Myocyte (in vitro differentiated cells): Measurements from ENCODE around the gene NUBPL. TPM values are rescaled to one million over a fixed set of nuclear protein-coding genes. Genes with fewer than 3 reads are reported as not detected.
A peak's percentile ranks its signal among the peaks of the same experiment; 100 is the strongest.
"Not testable (repeated sequence)": the region's sequence is repeated elsewhere in the genome, so short reads cannot be mapped to it uniquely, and the experiment has no call there.

Experiments used
- DNase-seq: peaks from one replicate; pipeline ENCODE4 v3.0.0-alpha.2; 2012; ENCODE audit warnings: low read depth
- total RNA-seq: library from RNA; depleted of rRNA; stranded (reverse); fragments of >200 nt; gene quantifications from 2 replicates; pipeline ENCODE4 v1.2.3, GENCODE V29; 2014

NUBPL gene
- total RNA-seq, 1 donor from 2014 or later: 9.3 TPM

- no peak for DNase-seq
These were observed 241.6 kb downstream of the NUBPL start for GRCh38 chr14:31802838-31803237.

- DNase-seq: no peak
These were observed 245.0 kb downstream of the NUBPL start for GRCh38 chr14:31806249-31806648.

GRCh38 chr14:31811693-31812628 lies 250.8 kb downstream of the NUBPL start:
- not testable (repeated sequence) for DNase-seq

GRCh38 chr14:31813724-31814490 lies 252.7 kb downstream of the NUBPL start:
- DNase-seq: not testable (repeated sequence)

- DNase-seq: no peak
These were observed 258.1 kb downstream of the NUBPL start for GRCh38 chr14:31819281-31819680.

GRCh38 chr14:31825459-31825858 lies 264.3 kb downstream of the NUBPL start:
- no peak for DNase-seq

GRCh38 chr14:31827325-31827724 lies 266.1 kb downstream of the NUBPL start:
- no peak for DNase-seq

GRCh38 chr14:31828946-31829868 lies 268.0 kb downstream of the NUBPL start:
- DNase-seq: peak; percentile 16

GRCh38 chr14:31834616-31835015 lies 273.4 kb downstream of the NUBPL start:
- peak; percentile 13 for DNase-seq

GRCh38 chr14:31835049-31835448 lies 273.8 kb downstream of the NUBPL start:
- no peak for DNase-seq

GRCh38 chr14:31837031-31837430 lies 275.8 kb downstream of the NUBPL start:
- no peak for DNase-seq

- DNase-seq: peak; percentile 71
These were observed 281.7 kb downstream of the NUBPL start for GRCh38 chr14:31842899-31843298.

GRCh38 chr14:31843361-31844091 lies 282.3 kb downstream of the NUBPL start:
- peak; percentile 27 for DNase-seq

GRCh38 chr14:31854508-31855075 lies 293.4 kb downstream of the NUBPL start:
- no peak for DNase-seq

- no peak for DNase-seq
These were observed 294.1 kb downstream of the NUBPL start for GRCh38 chr14:31855262-31855661.

- DNase-seq: not testable (repeated sequence)
These were observed 294.8 kb downstream of the NUBPL start for GRCh38 chr14:31856003-31856402.

- no peak for DNase-seq
These were observed 297.7 kb downstream of the NUBPL start for GRCh38 chr14:31858868-31859267.

- DNase-seq: no peak
These were observed 304.0 kb downstream of the NUBPL start for GRCh38 chr14:31864937-31865855.

- no peak for DNase-seq
These were observed 306.4 kb downstream of the NUBPL start for GRCh38 chr14:31867570-31867969.
